GM12875 (cell line): ENCODE results near the gene IL17RD.
A peak's percentile ranks its signal among the peaks of the same experiment; 100 is the strongest.

Source experiments
- H3K4me3 ChIP-seq: one replicate; pipeline ENCODE4 v1.5.1; 2011; ENCODE audit warnings: low read depth, low read length, control low read depth
- CTCF ChIP-seq: IDR thresholded peaks from 2 replicates; pipeline ENCODE4 v1.5.1; 2011; ENCODE audit warnings: low read depth, mild to moderate bottlenecking, control low read depth, inconsistent platforms, low read length, moderate library complexity, borderline replicate concordance; ENCODE audit not compliant: insufficient read depth

The IL17RD gene

GRCh38 chr3:57179580-57180410 lies 14.6 kb upstream of the IL17RD start:
- TF ChIP-seq CTCF = peak; percentile 45; the same call in 1 of the 2 replicates
- no peak overlapping the region for H3K4me3 ChIP-seq

- no peak overlapping the region for H3K4me3 ChIP-seq
- TF ChIP-seq CTCF = no peak
Observed at GRCh38 chr3:57176045-57176444, 10.9 kb upstream of the IL17RD start.

- no peak for TF ChIP-seq CTCF
- no peak overlapping the region for H3K4me3 ChIP-seq
Observed at GRCh38 chr3:57173687-57174086, 8.5 kb upstream of the IL17RD start.

GRCh38 chr3:57170946-57171345 lies 5.8 kb upstream of the IL17RD start:
- no peak for TF ChIP-seq CTCF
- H3K4me3 ChIP-seq = no peak overlapping the region

GRCh38 chr3:57169872-57170623 lies 4.9 kb upstream of the IL17RD start:
- peak overlapping the region; percentile 46 for H3K4me3 ChIP-seq

GRCh38 chr3:57169108-57169507 lies 4.0 kb upstream of the IL17RD start:
- H3K4me3 ChIP-seq = no peak overlapping the region
- TF ChIP-seq CTCF = no peak

More at GRCh38 chr3:57169872-57170623, 4.9 kb upstream of the IL17RD start:
- TF ChIP-seq CTCF = peak; percentile 80

GRCh38 chr3:57168151-57168550 lies 3.0 kb upstream of the IL17RD start:
- H3K4me3 ChIP-seq = no peak overlapping the region
- TF ChIP-seq CTCF = no peak
